Measurements from ENCODE around the gene GSTCD.
A peak's percentile ranks its signal among the peaks of the same experiment; 100 is the strongest.
"Not testable (repeated sequence)": the region's sequence is repeated elsewhere in the genome, so short reads cannot be mapped to it uniquely, and the experiment has no call there.

Gene GSTCD

GRCh38 chr4:105715692-105716278 lies 7.2 kb downstream of the GSTCD start:
- DNase-seq, result no peak

- no peak for DNase-seq
Measured at GRCh38 chr4:105719204-105719603, 10.6 kb downstream of the GSTCD start.

GRCh38 chr4:105725623-105726022 lies 17.0 kb downstream of the GSTCD start:
- no peak for DNase-seq

GRCh38 chr4:105729895-105730294 lies 21.3 kb downstream of the GSTCD start:
- DNase-seq, result not testable (repeated sequence)

GRCh38 chr4:105735217-105735616 lies 26.6 kb downstream of the GSTCD start:
- DNase-seq, result not testable (repeated sequence)

- no peak for DNase-seq
Measured at GRCh38 chr4:105741548-105741947, 33.0 kb downstream of the GSTCD start.

- no peak for DNase-seq
Measured at GRCh38 chr4:105748222-105748621, 39.6 kb downstream of the GSTCD start.

- DNase-seq, result no peak
Measured at GRCh38 chr4:105751718-105752299, 43.2 kb downstream of the GSTCD start.

- DNase-seq, result peak; percentile 41
Measured at GRCh38 chr4:105753361-105753760, 44.8 kb downstream of the GSTCD start.

GRCh38 chr4:105755375-105755774 lies 46.8 kb downstream of the GSTCD start:
- no peak for DNase-seq

- no peak for DNase-seq
Measured at GRCh38 chr4:105758958-105759357, 50.4 kb downstream of the GSTCD start.

GRCh38 chr4:105765690-105766407 lies 57.3 kb downstream of the GSTCD start:
- DNase-seq, result no peak

- no peak for DNase-seq
Measured at GRCh38 chr4:105767579-105767978, 59.0 kb downstream of the GSTCD start.

GRCh38 chr4:105770524-105770923 lies 61.9 kb downstream of the GSTCD start:
- DNase-seq, result not testable (repeated sequence)

- not testable (repeated sequence) for DNase-seq
Measured at GRCh38 chr4:105772065-105772464, 63.5 kb downstream of the GSTCD start.

- DNase-seq, result not testable (repeated sequence)
Measured at GRCh38 chr4:105775760-105776415, 67.3 kb downstream of the GSTCD start.

GRCh38 chr4:105780176-105780575 lies 71.6 kb downstream of the GSTCD start:
- DNase-seq, result no peak

- no peak for DNase-seq
Measured at GRCh38 chr4:105784761-105785160, 76.2 kb downstream of the GSTCD start.

GRCh38 chr4:105785792-105786191 lies 77.2 kb downstream of the GSTCD start:
- no peak for DNase-seq

- DNase-seq, result no peak
Measured at GRCh38 chr4:105786748-105787147, 78.2 kb downstream of the GSTCD start.

- no peak for DNase-seq
Measured at GRCh38 chr4:105797225-105797624, 88.6 kb downstream of the GSTCD start.

GRCh38 chr4:105805501-105806120 lies 97.0 kb downstream of the GSTCD start:
- no peak for DNase-seq

GRCh38 chr4:105807496-105807895 lies 98.9 kb downstream of the GSTCD start:
- DNase-seq, result no peak
